GM19438 (cell line): ENCODE measurements around the gene SKAP2.

ENCODE experiments used
- ATAC-seq: cut with Tn5 transposase; IDR thresholded peaks from one replicate; pipeline ENCODE4 v1.9.1; 2021; ENCODE audit warnings: low read depth; ENCODE audit not compliant: unreplicated experiment

The SKAP2 gene

GRCh38 chr7:26618898-26619297 lies 245.5 kb downstream of the SKAP2 start:
- ATAC-seq, result no peak

DNA sequence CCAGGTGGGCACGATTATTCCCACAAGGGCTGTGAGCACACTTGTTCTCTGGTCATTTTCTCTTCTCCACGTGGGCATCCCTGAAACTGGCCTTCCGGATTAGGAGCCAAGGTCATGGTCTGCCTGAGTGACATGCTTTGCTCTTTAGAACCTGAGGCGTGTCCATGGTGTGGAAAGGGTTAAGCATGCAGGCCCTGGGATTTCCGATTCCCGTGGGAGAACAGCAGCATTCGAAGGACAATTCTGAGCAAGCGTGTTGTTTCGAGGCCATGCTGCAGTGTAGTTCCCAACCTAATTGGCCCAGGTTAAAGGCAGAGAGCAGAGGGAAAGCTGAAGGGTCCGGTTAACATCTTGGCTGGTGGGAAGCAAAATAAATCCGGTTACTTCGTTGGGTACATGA lies 245.9 kb downstream of the SKAP2 start:
- no peak for ATAC-seq
